HG02970 (cell line): ENCODE results near the gene GPX3.

Source experiments
- ATAC-seq: cut with Tn5 transposase; IDR thresholded peaks from one replicate; pipeline ENCODE4 v1.9.1; 2021; ENCODE audit warnings: mild to moderate bottlenecking, moderate library complexity, moderate number of reproducible peaks; ENCODE audit not compliant: unreplicated experiment, low FRiP score

Gene GPX3

DNA sequence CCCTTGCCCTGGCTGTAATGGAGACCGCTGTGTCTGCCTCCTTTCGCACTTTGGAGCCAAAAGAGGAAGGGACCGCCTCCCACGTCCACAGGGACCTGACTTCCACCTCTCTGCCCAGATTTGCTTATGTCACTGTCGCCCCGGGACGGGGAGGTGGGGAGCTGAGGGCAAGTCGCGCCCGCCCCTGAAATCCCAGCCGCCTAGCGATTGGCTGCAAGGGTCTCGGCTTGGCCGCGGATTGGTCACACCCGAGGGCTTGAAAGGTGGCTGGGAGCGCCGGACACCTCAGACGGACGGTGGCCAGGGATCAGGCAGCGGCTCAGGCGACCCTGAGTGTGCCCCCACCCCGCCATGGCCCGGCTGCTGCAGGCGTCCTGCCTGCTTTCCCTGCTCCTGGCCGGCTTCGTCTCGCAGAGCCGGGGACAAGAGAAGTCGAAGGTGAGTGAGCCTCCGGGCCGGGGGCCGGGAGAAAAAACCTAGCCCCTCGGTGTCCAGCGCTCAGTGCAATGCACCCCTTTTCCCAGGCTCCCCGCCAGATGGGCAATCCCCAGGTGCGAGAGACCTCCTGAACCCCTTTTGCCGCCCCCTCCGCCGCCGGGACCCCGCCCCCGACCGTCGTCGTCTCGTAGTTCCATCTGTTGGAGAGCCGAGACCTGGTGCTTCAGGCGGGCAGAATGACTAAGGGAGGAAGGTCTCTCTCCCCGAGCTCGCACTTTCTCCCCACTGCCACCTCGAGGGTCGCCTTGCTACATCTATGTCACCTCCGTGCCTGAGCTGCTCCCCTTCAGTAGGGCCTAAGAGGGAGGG, at the start of gene GPX3:
TSS of gene GPX3 (plus strand) at position 288 of the 807 bp plus-strand sequence. CDS start at position 352, 64 bp downstream.
- ATAC-seq: no peak

DNA sequence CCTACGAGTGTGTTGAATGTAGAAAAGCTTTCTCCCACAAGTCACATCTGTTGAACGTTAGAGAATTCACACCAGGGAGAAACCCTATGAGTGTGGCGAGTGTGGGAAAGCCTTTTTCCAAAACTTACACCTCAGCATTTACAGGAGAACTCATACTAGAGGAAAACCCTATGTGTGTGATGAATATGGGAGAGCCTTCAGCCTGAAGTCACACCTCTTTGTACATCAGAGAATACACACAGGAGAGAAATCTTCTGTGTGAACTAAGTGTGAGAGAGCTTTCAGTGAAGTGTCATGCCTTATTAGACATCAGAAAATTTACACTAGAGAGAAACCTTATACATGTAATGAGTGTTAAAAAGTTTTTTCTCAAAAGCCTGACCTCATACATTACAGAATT, 41.8 kb upstream of the GPX3 start:
- no peak for ATAC-seq

DNA sequence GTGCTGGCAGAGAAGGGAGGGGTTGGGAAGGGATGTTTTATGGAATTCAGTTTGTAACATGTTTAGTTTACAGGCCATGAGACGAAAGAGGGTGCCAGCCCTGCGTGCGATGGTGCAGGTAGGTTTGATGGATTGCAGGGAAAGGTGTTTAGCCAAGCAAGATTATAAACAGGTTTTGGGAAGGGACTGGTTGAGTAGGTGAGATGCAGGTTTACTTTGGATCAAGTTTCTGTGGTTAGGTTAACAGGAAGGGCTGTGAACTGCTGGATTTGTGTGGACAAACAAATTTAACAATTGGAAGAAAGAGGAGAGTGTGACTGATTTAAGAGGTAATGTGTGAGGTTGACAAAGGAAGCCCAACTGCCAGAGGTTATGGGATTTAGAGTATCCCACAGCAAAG, 32.6 kb upstream of the GPX3 start:
- ATAC-seq: no peak

- no peak for ATAC-seq
Observed at GRCh38 chr5:150989695-150990094, 30.7 kb upstream of the GPX3 start.

DNA sequence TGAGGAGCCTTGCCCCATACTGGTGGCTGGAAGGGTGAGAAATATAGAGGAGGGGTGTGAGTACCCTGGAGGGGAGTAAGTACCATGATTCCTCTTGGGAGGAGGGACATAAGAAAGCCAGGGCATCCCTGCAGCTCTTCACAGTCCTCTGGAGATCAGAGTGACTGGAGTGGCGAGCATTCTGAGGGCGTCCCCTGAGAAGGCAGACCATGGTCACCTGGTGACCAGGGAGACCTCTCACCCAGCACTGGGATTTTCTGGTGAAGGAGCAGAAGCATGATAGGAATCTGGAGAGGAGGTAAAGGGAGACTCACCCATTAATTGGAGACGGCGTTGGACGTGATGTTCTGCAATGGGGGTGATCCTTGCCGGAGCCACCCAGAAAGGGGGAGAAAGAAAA, 27.7 kb upstream of the GPX3 start:
- no peak for ATAC-seq

GRCh38 chr5:150993422-150993821, 27.0 kb upstream of the GPX3 start:
- no peak for ATAC-seq

DNA sequence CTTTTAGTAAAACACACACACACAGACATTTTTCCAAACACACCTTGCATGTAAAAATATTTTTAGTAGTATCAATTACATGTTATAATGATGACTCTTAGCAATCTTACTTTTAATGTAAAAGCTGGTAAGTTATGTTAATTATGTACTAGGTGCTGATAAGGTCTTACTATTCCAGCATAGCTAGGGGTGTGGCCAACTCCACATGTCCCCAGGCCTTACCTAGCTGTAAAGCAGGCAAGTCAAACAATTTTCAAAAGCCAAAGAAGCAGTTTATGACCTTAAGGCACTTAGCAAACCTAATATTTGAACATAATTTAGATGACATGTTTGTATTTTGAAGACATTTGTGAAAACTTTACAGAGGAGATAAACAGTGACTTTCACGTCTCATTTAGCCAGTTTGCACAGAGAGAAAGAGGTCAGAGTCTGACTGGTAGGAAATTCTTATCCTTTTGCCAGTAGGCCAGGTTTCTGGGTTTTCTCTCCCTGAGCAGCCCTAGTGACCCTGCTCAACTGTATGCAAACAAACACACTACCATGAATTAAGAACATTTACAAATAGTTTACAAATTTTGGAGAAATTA, 26.5 kb upstream of the GPX3 start:
- no peak for ATAC-seq

GRCh38 chr5:150999704-151000442, 20.5 kb upstream of the GPX3 start:
- ATAC-seq: no peak

GRCh38 chr5:151001436-151001835, 19.0 kb upstream of the GPX3 start:
- ATAC-seq: no peak

DNA sequence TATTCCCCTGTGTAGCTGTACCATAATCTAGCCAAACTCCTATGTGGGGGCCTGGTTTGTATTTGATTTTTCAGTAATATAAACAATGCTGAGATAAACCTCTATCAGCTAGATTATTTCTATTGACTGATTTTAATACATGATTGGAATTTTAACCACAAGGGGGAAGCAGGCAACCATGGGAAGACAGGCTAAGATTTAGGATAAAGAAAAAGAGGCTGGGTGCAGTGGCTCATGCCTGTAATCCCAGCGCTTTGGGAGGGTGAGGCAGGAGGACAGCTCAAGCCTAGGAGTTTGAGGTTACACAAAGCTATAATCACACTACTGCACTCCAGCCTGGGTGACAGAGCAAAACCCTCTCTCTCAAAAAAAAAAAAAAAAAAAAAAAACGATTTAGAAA, 18.1 kb upstream of the GPX3 start:
- no peak for ATAC-seq

- no peak for ATAC-seq
Observed at GRCh38 chr5:151002681-151003502, 17.5 kb upstream of the GPX3 start.

DNA sequence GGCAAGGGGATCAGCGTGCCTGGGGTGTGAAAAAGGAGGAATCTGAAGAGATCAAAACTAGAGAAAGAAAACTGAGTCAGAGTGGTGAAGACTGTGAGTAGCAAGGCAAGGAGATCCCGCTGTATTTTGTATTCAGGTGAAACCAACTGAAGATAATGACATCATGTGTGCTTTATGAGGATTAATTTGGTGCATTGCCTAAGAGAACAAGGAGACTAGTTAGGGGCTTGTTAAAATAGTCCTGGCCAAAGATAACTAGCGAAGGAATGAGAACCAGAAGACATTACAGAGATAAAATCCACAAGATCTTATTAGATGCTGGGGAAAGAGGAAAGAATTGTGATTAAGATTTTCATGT, 16.9 kb upstream of the GPX3 start:
- ATAC-seq: no peak

- ATAC-seq: no peak
Observed at GRCh38 chr5:151004499-151004898, 15.9 kb upstream of the GPX3 start.

DNA sequence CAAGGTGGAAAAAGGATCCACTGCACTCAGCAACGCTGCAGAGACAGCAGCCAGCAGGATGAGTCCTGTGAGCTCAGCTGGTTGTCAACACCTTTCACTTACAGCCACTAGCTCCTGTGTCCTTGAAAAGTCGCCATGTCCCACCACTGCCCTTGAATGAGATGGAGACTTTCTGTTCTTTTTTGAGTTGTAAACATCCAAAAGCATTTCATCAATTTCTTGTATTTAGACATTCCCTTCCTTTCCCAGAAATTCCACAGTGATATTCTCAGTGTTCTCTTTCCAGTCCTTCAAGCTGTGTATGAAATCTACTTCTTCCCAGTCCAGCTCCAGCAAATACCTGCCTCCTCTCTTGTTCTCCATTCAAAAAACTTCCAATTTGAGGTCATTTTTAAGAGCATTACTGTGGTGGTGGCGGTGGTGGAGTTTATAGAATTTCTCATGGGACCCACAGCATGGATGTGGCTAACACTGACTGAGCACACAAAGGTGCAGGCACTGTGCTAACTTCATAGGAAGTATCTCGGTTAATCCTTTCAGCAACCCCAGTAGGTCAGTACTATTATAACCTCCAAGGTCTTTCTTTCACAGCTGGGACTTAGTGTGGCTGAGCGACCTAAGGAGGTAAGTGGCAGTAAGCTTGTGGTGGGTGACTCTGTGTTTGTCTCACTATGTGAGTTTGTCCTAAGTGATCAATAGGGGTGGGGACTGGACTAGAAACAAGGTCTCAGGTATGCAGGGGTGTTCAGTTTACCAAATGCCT, 15.0 kb upstream of the GPX3 start:
- no peak for ATAC-seq

GRCh38 chr5:151005950-151006576, 14.3 kb upstream of the GPX3 start:
- ATAC-seq: no peak

DNA sequence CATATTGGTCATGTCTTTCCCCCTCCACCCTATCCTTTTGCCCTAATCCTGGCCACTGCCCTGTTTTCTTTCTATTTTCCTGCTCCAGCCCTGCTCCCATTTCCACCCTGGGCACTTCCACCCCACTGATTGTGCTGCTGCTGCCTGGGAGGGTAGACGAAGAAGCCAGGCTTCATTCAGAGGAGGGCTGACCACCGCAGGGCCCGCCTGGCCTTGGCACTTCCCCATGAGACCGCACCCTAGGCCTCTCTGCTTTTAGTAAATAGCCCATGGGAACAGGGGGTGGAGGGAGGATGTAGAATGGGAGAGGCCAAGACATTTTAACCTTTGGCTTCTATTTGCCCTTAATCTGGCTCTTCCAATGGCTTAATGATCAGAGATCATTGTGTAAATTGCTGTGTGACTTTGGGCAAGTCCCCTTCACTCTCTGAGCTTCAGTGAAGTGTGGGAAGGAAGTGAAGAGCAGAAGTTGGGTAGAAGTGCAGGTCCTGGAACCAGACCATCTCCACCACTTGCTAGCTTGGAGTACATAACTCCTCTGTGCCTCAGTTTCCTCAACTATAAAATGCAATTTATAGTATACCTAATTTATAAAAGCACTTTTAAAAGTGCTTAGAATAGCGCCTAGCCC, 13.6 kb upstream of the GPX3 start:
- no peak for ATAC-seq

- ATAC-seq: no peak
Observed at GRCh38 chr5:151007430-151008209, 12.8 kb upstream of the GPX3 start.

DNA sequence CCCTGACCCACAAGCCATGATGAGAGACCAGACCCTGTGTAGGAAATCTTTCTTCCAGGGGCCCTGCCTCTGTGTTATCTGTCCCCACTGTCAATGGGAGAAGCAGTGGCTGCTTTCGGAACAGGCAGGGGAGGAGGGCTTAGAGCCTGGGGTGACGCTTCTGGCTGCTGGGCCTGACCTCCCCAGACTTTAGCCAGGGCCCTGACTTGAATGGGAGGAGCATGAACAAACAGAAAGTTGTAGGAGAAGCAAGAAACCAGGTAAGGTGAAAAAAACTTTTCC, 12.2 kb upstream of the GPX3 start:
- no peak for ATAC-seq

- no peak for ATAC-seq
Observed at GRCh38 chr5:151008906-151009305, 11.5 kb upstream of the GPX3 start.
